RWPE1 (cell line): ENCODE data around the gene POLD2.

Experiments used
- CTCF ChIA-PET: fragments of 350-600 bp; sonication (Branson Sonifier 250); formaldehyde crosslinking; extraction: SDS; loops from one replicate; lab custom pipeline; 2021; lab: Yijun Ruan, JAX
- POLR2A ChIA-PET: fragments of 400-600 bp; formaldehyde crosslinking; extraction: SDS; loops from one replicate; lab custom pipeline; 2020; ENCODE audit warnings: antibody characterized with exemption; ENCODE audit not compliant: low non-redundant PET; lab: Yijun Ruan, JAX
- DNase-seq: peaks from one replicate; pipeline ENCODE4 v3.0.0; 2012; ENCODE audit warnings: low spot score
- H3K27ac ChIP-seq: fragments of 450-650 bp; 2 replicates; pipeline ENCODE4 v1.5.1; 2017
- TF ChIP-seq, protein P1 (sequence below): fragments of 450-650 bp; conservative IDR thresholded peaks from 2 replicates; pipeline ENCODE4 v1.5.1; 2017; ENCODE audit warnings: low read depth, mild to moderate bottlenecking

POLD2 gene

DNA sequence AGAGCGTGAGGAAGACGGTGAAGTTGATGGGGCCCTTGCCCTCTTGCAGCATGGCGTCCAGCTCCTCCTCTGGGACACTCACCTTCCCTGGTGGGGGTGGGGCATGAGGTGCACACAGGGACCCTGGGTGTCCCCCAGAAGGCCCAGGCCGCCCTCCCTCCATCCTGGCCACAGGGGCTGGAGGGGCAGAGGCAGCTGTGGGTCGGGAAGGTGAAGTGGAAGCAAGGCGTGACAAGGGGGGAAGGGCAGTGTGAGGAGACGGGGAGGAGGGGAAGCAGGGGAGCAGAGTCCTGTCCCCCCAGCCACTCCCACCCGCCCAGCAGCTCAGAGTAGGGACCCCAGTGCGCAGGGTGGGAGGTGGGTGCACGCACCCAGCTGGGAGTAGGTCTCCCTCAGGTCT is 17.0 kb upstream of the POLD2 start:
- DNase-seq, result no peak
- H3K27ac ChIP-seq, result no peak overlapping the region
- ChIA-PET CTCF (no interaction called here), POLR2A (no interaction called here)
- TF ChIP-seq, protein P1, sequence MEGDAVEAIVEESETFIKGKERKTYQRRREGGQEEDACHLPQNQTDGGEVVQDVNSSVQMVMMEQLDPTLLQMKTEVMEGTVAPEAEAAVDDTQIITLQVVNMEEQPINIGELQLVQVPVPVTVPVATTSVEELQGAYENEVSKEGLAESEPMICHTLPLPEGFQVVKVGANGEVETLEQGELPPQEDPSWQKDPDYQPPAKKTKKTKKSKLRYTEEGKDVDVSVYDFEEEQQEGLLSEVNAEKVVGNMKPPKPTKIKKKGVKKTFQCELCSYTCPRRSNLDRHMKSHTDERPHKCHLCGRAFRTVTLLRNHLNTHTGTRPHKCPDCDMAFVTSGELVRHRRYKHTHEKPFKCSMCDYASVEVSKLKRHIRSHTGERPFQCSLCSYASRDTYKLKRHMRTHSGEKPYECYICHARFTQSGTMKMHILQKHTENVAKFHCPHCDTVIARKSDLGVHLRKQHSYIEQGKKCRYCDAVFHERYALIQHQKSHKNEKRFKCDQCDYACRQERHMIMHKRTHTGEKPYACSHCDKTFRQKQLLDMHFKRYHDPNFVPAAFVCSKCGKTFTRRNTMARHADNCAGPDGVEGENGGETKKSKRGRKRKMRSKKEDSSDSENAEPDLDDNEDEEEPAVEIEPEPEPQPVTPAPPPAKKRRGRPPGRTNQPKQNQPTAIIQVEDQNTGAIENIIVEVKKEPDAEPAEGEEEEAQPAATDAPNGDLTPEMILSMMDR, result no peak

DNA sequence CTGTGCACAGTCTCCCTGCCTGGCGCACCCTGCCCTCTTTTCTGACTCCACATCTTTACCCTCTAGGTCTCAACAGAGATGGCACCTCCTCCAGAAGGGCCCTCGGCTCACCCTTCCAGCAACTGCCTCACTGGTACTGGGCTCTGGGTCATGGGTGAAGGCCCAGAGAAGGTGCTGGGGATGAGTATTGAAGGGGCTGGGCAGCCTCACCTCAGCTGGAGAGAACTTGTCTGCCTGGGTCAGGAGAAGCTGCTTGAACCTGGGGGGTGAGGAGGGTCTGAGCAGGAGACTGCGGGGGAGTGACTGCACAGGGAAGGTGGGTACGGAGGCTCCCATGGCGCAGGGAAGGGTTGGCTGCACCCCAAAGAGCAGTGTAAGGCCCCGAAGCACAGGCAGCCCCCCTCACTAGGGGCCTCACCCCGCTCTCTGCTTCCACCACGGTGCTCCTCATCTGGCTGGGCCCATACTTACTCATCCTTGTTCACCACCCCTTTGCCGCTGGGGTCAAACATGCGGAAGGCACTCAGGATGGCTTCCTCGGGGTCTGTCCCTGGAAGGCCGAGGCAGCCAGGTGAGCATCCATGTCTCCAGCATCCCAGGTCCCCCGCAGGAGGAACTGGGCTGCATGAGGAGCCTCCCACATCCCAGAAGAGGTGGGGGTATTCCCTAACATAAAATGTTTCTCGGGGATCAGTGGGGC is 16.1 kb upstream of the POLD2 start:
- DNase-seq, result no peak
- TF ChIP-seq, protein P1, result no peak
- POLR2A ChIA-PET, result no interaction called here
- CTCF ChIA-PET, result no interaction called here
- no peak overlapping the region for H3K27ac ChIP-seq

DNA sequence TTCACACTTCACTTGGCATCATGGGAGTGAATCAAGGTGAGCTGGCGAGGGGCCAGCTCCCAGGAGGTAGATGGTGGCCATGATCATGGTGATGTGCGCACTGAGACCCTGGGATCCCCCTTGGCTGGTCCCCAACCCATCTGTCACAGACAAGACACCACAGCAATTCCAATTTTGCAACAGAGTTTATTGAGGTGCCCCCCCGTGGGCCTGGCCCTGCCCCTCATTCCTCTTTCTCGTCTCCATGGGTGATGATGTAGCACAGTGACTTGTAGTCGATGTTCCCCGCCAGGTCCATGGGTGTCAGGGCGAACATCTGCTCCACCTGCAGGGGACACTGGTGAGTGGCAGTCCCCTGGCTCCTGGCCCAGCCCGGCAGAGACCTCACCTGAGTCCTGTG is 15.3 kb upstream of the POLD2 start:
- CTCF ChIA-PET, result no interaction called here
- no peak for DNase-seq
- POLR2A ChIA-PET, result no interaction called here
- TF ChIP-seq, protein P1, result no peak
- H3K27ac ChIP-seq, result no peak overlapping the region

DNA sequence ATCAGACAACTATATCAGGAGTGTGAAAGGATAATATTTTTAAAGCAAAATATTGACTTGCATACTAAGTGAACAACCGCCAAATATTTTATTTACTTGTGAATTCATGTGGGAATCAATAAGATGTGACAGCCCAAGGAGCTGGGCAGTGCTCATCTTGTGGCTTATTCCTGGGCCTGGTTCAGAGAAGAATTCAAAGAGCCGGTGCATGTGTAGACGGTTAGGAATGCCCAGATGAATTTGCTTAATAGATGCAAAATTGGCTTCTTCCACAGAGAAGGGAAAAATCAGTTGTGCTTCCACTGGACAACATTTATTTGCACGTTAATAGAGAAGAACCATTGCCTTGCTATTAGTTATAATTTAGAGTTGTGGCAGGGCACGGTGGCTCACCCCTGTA is 13.4 kb upstream of the POLD2 start:
- ChIA-PET POLR2A (no interaction called here), CTCF (no interaction called here)
- TF ChIP-seq, protein P1, result no peak
- no peak for DNase-seq
- H3K27ac ChIP-seq, result no peak overlapping the region

DNA sequence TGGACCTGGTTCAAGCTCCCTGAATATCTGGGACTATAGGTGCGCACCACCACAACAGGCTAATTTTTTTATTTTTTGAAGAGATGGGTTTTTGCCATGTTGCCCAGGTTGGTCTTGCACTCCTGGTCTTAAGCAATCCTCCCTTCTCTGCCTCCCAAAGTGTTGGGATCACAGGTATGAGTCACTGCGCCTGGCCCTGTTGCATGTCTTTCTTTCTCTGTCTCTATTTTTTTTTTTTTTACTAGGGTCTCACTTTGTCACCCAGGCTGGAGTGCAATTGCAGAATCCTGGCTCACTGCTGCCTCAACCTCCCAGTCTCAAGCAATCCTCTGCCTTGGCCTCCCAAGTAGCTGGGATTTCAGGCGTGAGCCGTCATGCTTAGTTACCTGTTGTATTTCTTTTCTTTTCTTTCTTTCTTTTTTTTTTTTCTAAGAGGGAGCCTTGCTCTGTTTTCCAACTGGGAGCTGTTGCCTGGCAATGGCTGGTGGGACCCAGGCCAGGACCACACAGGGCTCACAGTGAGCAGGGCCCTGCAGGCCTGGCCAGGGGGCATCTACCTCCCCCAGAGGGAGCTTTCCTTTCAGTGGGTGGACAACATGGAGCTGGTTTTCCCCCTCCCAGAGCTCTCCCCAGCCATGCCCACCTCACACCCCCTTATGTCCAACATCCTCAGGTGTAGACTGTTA is 11.7 kb upstream of the POLD2 start:
- DNase-seq, result no peak
- no peak overlapping the region for H3K27ac ChIP-seq
- TF ChIP-seq, protein P1, result no peak
- POLR2A ChIA-PET, result interaction anchor here (0.5 to 0.6 kb wide), 2 partner anchors 67 to 353 kb away, joined by 3 to 5 read pairs; no protein-coding TSS in a partner anchor
- CTCF ChIA-PET, result interaction anchor here (0.6 to 0.9 kb wide), 2 partner anchors 37 to 86 kb away, joined by 3 to 5 read pairs; no protein-coding TSS in a partner anchor

DNA sequence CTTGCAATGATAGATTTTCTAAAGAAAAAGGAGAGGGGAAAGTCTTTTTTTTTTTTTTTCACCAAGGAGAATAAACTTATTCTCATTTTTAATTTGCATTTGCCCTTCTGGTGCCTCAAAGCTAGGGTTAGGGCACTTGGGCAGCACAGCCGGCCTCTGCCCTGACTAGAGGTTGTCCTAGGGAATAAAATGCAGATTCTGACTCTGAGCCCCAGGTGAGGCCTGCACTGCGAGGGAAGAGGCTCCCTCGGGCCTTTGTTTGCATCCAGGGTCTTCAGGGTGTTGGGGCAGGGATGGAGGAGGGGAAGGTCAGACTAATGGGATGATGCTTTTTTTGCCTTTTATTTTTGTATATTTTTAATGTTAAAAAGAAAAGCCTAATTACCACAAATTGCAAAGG is 9.9 kb upstream of the POLD2 start:
- no peak for DNase-seq
- CTCF ChIA-PET, result interaction anchor here (0.7 kb wide), 2 partner anchors 17 to 63 kb away, joined by 4 to 5 read pairs; no protein-coding TSS in a partner anchor
- POLR2A ChIA-PET, result interaction anchor here (0.7 kb wide), 1 partner anchor 9 kb away, joined by 8 read pairs; no protein-coding TSS in a partner anchor
- H3K27ac ChIP-seq, result no peak overlapping the region
- TF ChIP-seq, protein P1, result no peak
